GM23248 (cell line): ENCODE results near the gene SLC12A6.

Experiments used
- EZH2 ChIP-seq: fragments of 200-600 bp; sonication (generic); IDR thresholded peaks from 2 replicates; pipeline ENCODE4 v1.6.1; 2018; ENCODE audit warnings: antibody characterized with exemption, mild to moderate bottlenecking; ENCODE audit not compliant: insufficient read depth, poor library complexity, severe bottlenecking
- EZH2phosphoT487 ChIP-seq: fragments of 200-600 bp; sonication (generic); IDR thresholded peaks from 2 replicates; pipeline ENCODE4 v1.6.1; 2018; ENCODE audit warnings: antibody characterized with exemption, moderate library complexity, mild to moderate bottlenecking, low read depth; ENCODE audit not compliant: insufficient read depth

DNA sequence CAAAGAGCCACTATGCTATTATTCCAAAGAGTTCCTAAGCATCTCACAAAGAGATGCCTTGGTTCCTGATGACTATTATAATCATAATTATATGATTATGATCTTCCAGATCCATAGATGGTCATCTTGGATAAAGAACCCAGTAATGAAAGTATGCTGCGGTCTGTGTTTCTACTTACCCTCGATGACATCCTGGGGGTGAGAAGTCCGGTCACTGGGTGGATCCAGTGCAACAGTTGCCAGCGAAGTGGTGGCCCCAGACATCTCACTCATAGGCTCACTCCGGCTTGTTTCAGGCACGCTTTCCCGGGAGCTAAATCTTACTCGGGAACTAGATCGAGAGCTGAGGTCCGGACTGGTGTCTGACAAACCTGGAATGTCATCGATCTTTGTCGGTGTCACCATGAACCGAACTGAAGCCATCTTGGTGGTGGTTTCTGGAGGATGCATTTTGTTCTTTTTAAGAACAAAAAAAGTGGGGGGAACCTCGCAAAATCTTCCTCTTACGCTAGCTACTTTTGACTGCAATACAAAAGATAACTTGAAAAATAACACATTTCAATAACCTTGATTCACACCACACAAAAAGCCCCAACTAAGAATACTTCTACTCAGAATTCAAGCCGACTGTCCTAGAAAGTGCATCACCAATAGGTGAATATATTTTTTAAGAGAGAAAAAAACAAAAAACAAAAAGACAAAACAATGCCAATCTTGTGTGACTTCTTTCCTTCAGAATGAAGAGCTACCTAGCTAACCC lies 1.2 kb downstream of the SLC12A6 start:
- TF ChIP-seq EZH2: no peak
- TF ChIP-seq EZH2phosphoT487: no peak
